ENCODE measurements around the gene OR2A1. TPM values are rescaled to one million over a fixed set of nuclear protein-coding genes. Genes with fewer than 3 reads are reported as not detected.
"Not testable (repeated sequence)": the region's sequence is repeated elsewhere in the genome, so short reads cannot be mapped to it uniquely, and the experiment has no call there.

The OR2A1 gene
- total and polyA plus RNA-seq, 2 donors, result under 0.01 to 0.07 TPM

GRCh38 chr7:144355176-144355822 lies 43.1 kb downstream of the OR2A1 start, which contains the start of gene ARHGEF5:
Gene ARHGEF5, plus strand, starts transcription at chr7:144355402. Its CDS starts 7,268 bp downstream, at chr7:144362670.
- not testable (repeated sequence) for H3K36me3 ChIP-seq (ENCODE audit: control insufficient read depth in 2 of 2, insufficient read depth in 2 of 2, low read length in 1 of 2); H3K27me3 ChIP-seq (ENCODE audit: control insufficient read depth in 2 of 2, insufficient read depth in 1 of 2, low read length in 1 of 2); H3K9me3 ChIP-seq (ENCODE audit: control insufficient read depth in 2 of 2, insufficient read depth in 1 of 2, low read length in 1 of 2); H3K27ac ChIP-seq (ENCODE audit: low read depth in 1 of 2, low read length in 1 of 2); H3K4me1 ChIP-seq (ENCODE audit: control insufficient read depth in 2 of 2, insufficient read depth in 2 of 2, low read length in 2 of 2); DNase-seq (ENCODE audit: low read depth in 6 of 9, low spot score in 9 of 9); H3K4me3 ChIP-seq (ENCODE audit: low read length in 2 of 2)
- no CpG with 5 or more reads among the region's 50 CpGs for WGBS

DNA sequence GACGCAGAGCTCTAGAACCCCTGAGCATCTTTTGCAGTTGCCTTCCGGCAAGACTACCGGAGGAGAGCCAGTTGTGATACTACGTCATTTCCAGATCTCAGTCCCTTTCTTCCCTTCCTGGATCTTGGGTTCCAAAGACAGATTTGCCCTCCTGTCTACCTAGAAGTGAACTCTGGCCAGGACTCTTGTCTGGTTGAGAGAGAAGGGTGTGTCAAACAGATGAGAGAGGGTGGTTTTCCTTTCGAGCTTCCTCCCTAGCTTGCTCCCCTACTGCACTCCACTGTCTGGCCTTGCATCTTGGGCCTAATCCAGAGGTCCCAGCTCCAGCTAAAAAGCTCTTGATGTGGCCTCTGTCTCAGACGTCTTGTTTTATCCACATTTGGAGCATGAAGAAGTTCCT lies 44.0 kb downstream of the OR2A1 start:
- H3K27me3 ChIP-seq (ENCODE audit: control insufficient read depth in 2 of 2, insufficient read depth in 1 of 2, low read length in 1 of 2); H3K4me3 ChIP-seq (ENCODE audit: low read length in 2 of 2); H3K36me3 ChIP-seq (ENCODE audit: control insufficient read depth in 2 of 2, insufficient read depth in 2 of 2, low read length in 1 of 2); H3K4me1 ChIP-seq (ENCODE audit: control insufficient read depth in 2 of 2, insufficient read depth in 2 of 2, low read length in 2 of 2); DNase-seq (ENCODE audit: low read depth in 6 of 9, low spot score in 9 of 9); H3K9me3 ChIP-seq (ENCODE audit: control insufficient read depth in 2 of 2, insufficient read depth in 1 of 2, low read length in 1 of 2); H3K27ac ChIP-seq (ENCODE audit: low read depth in 1 of 2, low read length in 1 of 2): not testable (repeated sequence)
- WGBS, result no CpG with 5 or more reads among the region's 6 CpGs

GRCh38 chr7:144356860-144357259 lies 44.6 kb downstream of the OR2A1 start:
- WGBS, result 97% methylated on average over 2 of the region's 11 CpGs
- not testable (repeated sequence) for H3K36me3 ChIP-seq (ENCODE audit: control insufficient read depth in 2 of 2, insufficient read depth in 2 of 2, low read length in 1 of 2); H3K4me1 ChIP-seq (ENCODE audit: control insufficient read depth in 2 of 2, insufficient read depth in 2 of 2, low read length in 2 of 2); H3K9me3 ChIP-seq (ENCODE audit: control insufficient read depth in 2 of 2, insufficient read depth in 1 of 2, low read length in 1 of 2); H3K4me3 ChIP-seq (ENCODE audit: low read length in 2 of 2); DNase-seq (ENCODE audit: low read depth in 6 of 9, low spot score in 9 of 9); H3K27me3 ChIP-seq (ENCODE audit: control insufficient read depth in 2 of 2, insufficient read depth in 1 of 2, low read length in 1 of 2); H3K27ac ChIP-seq (ENCODE audit: low read depth in 1 of 2, low read length in 1 of 2)

GRCh38 chr7:144362061-144362460 lies 49.8 kb downstream of the OR2A1 start:
- H3K4me3 ChIP-seq (ENCODE audit: low read length in 2 of 2); DNase-seq (ENCODE audit: low read depth in 6 of 9, low spot score in 9 of 9); H3K4me1 ChIP-seq (ENCODE audit: control insufficient read depth in 2 of 2, insufficient read depth in 2 of 2, low read length in 2 of 2); H3K36me3 ChIP-seq (ENCODE audit: control insufficient read depth in 2 of 2, insufficient read depth in 2 of 2, low read length in 1 of 2); H3K27ac ChIP-seq (ENCODE audit: low read depth in 1 of 2, low read length in 1 of 2); H3K27me3 ChIP-seq (ENCODE audit: control insufficient read depth in 2 of 2, insufficient read depth in 1 of 2, low read length in 1 of 2); H3K9me3 ChIP-seq (ENCODE audit: control insufficient read depth in 2 of 2, insufficient read depth in 1 of 2, low read length in 1 of 2): not testable (repeated sequence)
- WGBS, result no CpG with 5 or more reads among the region's 3 CpGs

GRCh38 chr7:144365523-144365922 lies 53.3 kb downstream of the OR2A1 start:
- not testable (repeated sequence) for H3K27ac ChIP-seq (ENCODE audit: low read depth in 1 of 2, low read length in 1 of 2); H3K9me3 ChIP-seq (ENCODE audit: control insufficient read depth in 2 of 2, insufficient read depth in 1 of 2, low read length in 1 of 2); H3K36me3 ChIP-seq (ENCODE audit: control insufficient read depth in 2 of 2, insufficient read depth in 2 of 2, low read length in 1 of 2); H3K4me1 ChIP-seq (ENCODE audit: control insufficient read depth in 2 of 2, insufficient read depth in 2 of 2, low read length in 2 of 2); H3K27me3 ChIP-seq (ENCODE audit: control insufficient read depth in 2 of 2, insufficient read depth in 1 of 2, low read length in 1 of 2); DNase-seq (ENCODE audit: low read depth in 6 of 9, low spot score in 9 of 9); H3K4me3 ChIP-seq (ENCODE audit: low read length in 2 of 2)
- WGBS, result no CpG with 5 or more reads among the region's 6 CpGs

DNA sequence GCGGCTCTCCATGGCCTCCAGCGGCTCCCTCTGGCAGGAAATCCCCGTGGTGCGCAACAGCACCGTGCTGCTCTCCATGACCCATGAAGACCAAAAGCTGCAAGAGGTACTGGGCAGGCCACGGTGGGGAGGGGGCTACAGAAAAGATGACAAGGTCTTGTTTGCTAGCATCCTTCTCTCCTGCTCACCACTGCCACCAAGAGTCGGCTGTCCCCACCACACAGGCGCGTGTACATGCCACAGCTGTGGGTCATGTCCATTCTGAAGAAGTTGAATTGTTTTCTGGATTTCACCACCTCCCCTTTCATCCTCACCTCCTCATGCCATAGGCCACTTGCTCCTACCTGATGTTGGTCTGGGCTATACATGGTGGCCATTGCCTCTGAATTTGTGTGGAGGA lies 55.0 kb downstream of the OR2A1 start:
- not testable (repeated sequence) for H3K9me3 ChIP-seq (ENCODE audit: control insufficient read depth in 2 of 2, insufficient read depth in 1 of 2, low read length in 1 of 2); H3K36me3 ChIP-seq (ENCODE audit: control insufficient read depth in 2 of 2, insufficient read depth in 2 of 2, low read length in 1 of 2); DNase-seq (ENCODE audit: low read depth in 6 of 9, low spot score in 9 of 9); H3K27ac ChIP-seq (ENCODE audit: low read depth in 1 of 2, low read length in 1 of 2); H3K27me3 ChIP-seq (ENCODE audit: control insufficient read depth in 2 of 2, insufficient read depth in 1 of 2, low read length in 1 of 2); H3K4me3 ChIP-seq (ENCODE audit: low read length in 2 of 2); H3K4me1 ChIP-seq (ENCODE audit: control insufficient read depth in 2 of 2, insufficient read depth in 2 of 2, low read length in 2 of 2)
- no CpG with 5 or more reads among the region's 9 CpGs for WGBS

GRCh38 chr7:144369221-144369620 lies 57.0 kb downstream of the OR2A1 start:
- not testable (repeated sequence) for H3K27ac ChIP-seq (ENCODE audit: low read depth in 1 of 2, low read length in 1 of 2); H3K4me3 ChIP-seq (ENCODE audit: low read length in 2 of 2); DNase-seq (ENCODE audit: low read depth in 6 of 9, low spot score in 9 of 9); H3K27me3 ChIP-seq (ENCODE audit: control insufficient read depth in 2 of 2, insufficient read depth in 1 of 2, low read length in 1 of 2); H3K4me1 ChIP-seq (ENCODE audit: control insufficient read depth in 2 of 2, insufficient read depth in 2 of 2, low read length in 2 of 2); H3K36me3 ChIP-seq (ENCODE audit: control insufficient read depth in 2 of 2, insufficient read depth in 2 of 2, low read length in 1 of 2); H3K9me3 ChIP-seq (ENCODE audit: control insufficient read depth in 2 of 2, insufficient read depth in 1 of 2, low read length in 1 of 2)
- WGBS, result no CpG with 5 or more reads among the region's 7 CpGs

Other genes starting within 250 kb of the OR2A1 start
- gene OR2A25, start 242.6 kb upstream of the OR2A1 start, total RNA-seq, result not detected
- 0.05 TPM for gene OR2A25, start 242.6 kb upstream of the OR2A1 start, polyA plus RNA-seq
- gene OR2A12, start 226.1 kb upstream of the OR2A1 start, total RNA-seq, result not detected
- gene OR2A12, start 226.1 kb upstream of the OR2A1 start, polyA plus RNA-seq, result not detected
- not detected for gene OR2A2, start 202.8 kb upstream of the OR2A1 start, total RNA-seq
- gene OR2A2, start 202.8 kb upstream of the OR2A1 start, polyA plus RNA-seq, result not detected
- not detected for gene OR2A14, start 189.2 kb upstream of the OR2A1 start, total RNA-seq
- gene OR2A14, start 189.2 kb upstream of the OR2A1 start, polyA plus RNA-seq, result not detected
- 0.28 TPM for gene CTAGE4, start 129.0 kb upstream of the OR2A1 start, total RNA-seq
- 0.62 TPM for gene CTAGE4, start 129.0 kb upstream of the OR2A1 start, polyA plus RNA-seq
- gene ARHGEF35, start 116.6 kb upstream of the OR2A1 start, total RNA-seq, result 1.3 TPM
- gene ARHGEF35, start 116.6 kb upstream of the OR2A1 start, polyA plus RNA-seq, result 8.3 TPM
- not detected for gene OR2A42, start 72.8 kb upstream of the OR2A1 start, total RNA-seq
- 0.02 TPM for gene OR2A42, start 72.8 kb upstream of the OR2A1 start, polyA plus RNA-seq
- 0.24 TPM for gene OR2A7, start 47.6 kb upstream of the OR2A1 start, total RNA-seq
- gene OR2A7, start 47.6 kb upstream of the OR2A1 start, polyA plus RNA-seq, result 1.4 TPM
- gene CTAGE8, start 43.1 kb upstream of the OR2A1 start, total RNA-seq, result 0.52 TPM
- gene CTAGE8, start 43.1 kb upstream of the OR2A1 start, polyA plus RNA-seq, result 3.1 TPM
- 1.4 TPM for gene ARHGEF5, start 43.0 kb downstream of the OR2A1 start, total RNA-seq
- 5.6 TPM for gene ARHGEF5, start 43.0 kb downstream of the OR2A1 start, polyA plus RNA-seq
- not detected for gene NOBOX, start 91.3 kb downstream of the OR2A1 start, total RNA-seq
- not detected for gene NOBOX, start 91.3 kb downstream of the OR2A1 start, polyA plus RNA-seq